Measurements from ENCODE around the gene ADAD2.

ADAD2 gene

DNA sequence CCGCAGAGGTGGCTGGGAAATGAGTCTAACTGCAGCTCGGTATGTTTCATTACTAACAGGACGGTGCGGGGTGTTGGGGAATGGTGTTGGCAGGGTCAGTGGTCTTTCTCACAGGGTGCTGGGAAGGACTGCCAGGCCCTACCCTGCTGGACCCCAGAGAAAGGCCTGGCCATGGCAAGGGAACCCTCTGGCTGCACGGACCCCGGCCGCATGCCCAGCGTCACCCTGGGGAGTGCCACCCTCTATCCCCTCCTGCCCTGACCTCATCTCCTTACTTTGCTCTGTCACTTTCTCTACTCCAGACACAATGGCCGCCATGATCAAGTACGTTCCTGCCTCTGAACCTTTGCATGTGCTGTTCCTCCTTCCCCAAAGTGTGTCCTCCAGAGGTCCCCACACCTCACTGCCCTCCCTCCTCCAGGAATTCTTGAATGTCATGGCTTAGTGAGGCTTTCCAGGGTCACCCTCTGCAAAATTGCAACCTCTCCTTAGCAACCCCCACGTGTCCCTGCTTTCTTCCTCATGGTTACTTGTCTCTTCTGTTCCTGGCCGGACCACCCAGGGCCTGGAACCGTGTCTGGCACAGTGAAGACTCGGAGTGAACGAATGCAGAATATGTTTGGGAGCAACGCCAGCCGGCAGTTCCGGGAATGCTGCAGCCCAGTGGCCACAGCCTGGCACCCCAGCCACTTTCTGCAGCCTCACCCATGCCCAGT, 15.2 kb downstream of the ADAD2 start:
- no peak for DNase-seq (ENCODE audit: low read depth, low spot score)
- Histone ChIP-seq H3K27me3 (ENCODE audit: insufficient read depth, insufficient read length) (no peaks in the 10 kb centered on the region), H3K4me3 (ENCODE audit: insufficient read length, low read depth) (no peak overlapping the region), H3K4me1 (ENCODE audit: insufficient read depth, insufficient read length) (peaks cover 8% of the 10 kb centered on the region), H3K9ac (ENCODE audit: insufficient read length, low read depth) (no peak overlapping the region), H3K36me3 (ENCODE audit: insufficient read depth, insufficient read length, low read length) (no peaks in the 10 kb centered on the region), H3K9me3 (ENCODE audit: insufficient read depth, low read length) (no peaks in the 10 kb centered on the region)
- no peak for TF ChIP-seq YY1 (IDR thresholded peaks at IDR 0.05; ENCODE audit: insufficient read depth, insufficient read length)
- no peak for TF ChIP-seq SUZ12 (IDR thresholded peaks at IDR 0.05; ENCODE audit: extremely low read depth, insufficient read depth, insufficient read length)
- no peak for TF ChIP-seq ZNF274 (IDR thresholded peaks at IDR 0.05; ENCODE audit: low read depth, low read length)

DNA sequence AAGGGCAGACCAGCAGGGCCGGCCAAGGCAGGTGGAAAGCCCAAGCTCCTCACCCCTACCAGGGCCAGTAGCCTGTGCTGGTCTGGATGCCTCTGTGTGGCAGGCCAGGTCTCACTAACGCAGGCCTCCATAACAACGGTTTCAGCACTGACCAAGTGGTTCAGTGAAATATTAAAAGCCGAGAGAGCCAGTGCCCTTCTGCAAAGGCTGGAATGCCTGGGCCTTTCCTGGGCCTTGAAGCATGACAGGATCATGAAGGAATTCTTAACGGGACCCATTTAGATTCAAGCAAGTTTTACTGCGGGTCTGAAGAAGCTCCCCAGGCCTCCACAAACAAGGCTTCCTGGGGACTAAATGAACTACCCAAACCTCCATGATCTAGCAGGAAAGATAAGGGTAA, 16.3 kb downstream of the ADAD2 start:
- H3K4me1 ChIP-seq (ENCODE audit: insufficient read depth, insufficient read length), result peaks cover 8% of the 10 kb centered on the region
- H3K4me3 ChIP-seq (ENCODE audit: insufficient read length, low read depth), result no peak overlapping the region
- no peaks in the 10 kb centered on the region for H3K9me3 ChIP-seq (ENCODE audit: insufficient read depth, low read length)
- H3K36me3 ChIP-seq (ENCODE audit: insufficient read depth, insufficient read length, low read length), result no peaks in the 10 kb centered on the region
- no peak overlapping the region for H3K9ac ChIP-seq (ENCODE audit: insufficient read length, low read depth)
- TF ChIP-seq ZNF274 (IDR thresholded peaks at IDR 0.05; ENCODE audit: low read depth, low read length), result no peak
- no peak for TF ChIP-seq SUZ12 (IDR thresholded peaks at IDR 0.05; ENCODE audit: extremely low read depth, insufficient read depth, insufficient read length)
- TF ChIP-seq YY1 (IDR thresholded peaks at IDR 0.05; ENCODE audit: insufficient read depth, insufficient read length), result no peak
- no peak for DNase-seq (ENCODE audit: low read depth, low spot score)
- H3K27me3 ChIP-seq (ENCODE audit: insufficient read depth, insufficient read length), result no peaks in the 10 kb centered on the region

DNA sequence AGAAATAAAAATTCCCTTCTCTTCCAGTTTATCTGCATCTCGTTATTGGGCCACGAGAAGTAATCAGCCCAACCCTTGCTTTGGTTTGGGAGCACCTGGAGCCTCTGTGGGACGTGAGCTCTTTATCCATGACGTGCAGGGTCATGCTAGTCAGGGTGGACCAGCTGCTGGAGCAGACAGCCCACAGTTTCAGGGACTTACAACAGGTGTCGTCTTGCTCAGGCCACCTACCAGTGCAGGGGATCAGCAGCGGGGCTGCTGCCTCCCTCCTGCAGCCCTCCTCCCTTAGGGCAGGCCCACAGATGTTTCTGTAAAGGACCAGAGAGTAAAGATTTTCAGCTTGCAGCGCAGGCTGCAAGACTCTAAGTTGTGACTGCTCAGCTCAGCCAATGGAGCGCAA, 16.9 kb downstream of the ADAD2 start:
- H3K36me3 ChIP-seq (ENCODE audit: insufficient read depth, insufficient read length, low read length), result no peaks in the 10 kb centered on the region
- H3K4me1 ChIP-seq (ENCODE audit: insufficient read depth, insufficient read length), result peaks cover 8% of the 10 kb centered on the region
- DNase-seq (ENCODE audit: low read depth, low spot score), result no peak
- H3K4me3 ChIP-seq (ENCODE audit: insufficient read length, low read depth), result no peak overlapping the region
- TF ChIP-seq YY1 (IDR thresholded peaks at IDR 0.05; ENCODE audit: insufficient read depth, insufficient read length) (no peak), SUZ12 (IDR thresholded peaks at IDR 0.05; ENCODE audit: extremely low read depth, insufficient read depth, insufficient read length) (no peak), ZNF274 (IDR thresholded peaks at IDR 0.05; ENCODE audit: low read depth, low read length) (no peak)
- H3K9ac ChIP-seq (ENCODE audit: insufficient read length, low read depth), result no peak overlapping the region
- H3K27me3 ChIP-seq (ENCODE audit: insufficient read depth, insufficient read length), result no peaks in the 10 kb centered on the region
- H3K9me3 ChIP-seq (ENCODE audit: insufficient read depth, low read length), result no peaks in the 10 kb centered on the region

DNA sequence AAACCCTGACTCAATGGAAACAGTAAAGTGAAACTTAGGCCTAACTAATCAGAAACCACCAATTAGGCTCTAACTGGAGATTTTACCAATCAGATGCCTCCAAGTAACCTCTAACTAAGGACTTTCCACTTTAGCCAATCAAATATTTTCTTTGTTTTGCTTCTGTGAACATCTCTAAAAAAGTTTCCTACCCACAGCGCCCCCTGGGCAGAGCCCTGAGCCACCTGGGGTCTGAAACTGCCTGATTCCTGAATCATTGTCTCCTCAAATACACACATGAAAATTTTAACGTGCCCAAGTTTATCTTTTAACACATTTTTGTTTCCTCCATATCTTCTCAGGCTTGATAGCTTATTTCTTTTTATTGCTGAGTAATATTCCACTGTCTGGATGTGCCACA, 19.0 kb downstream of the ADAD2 start:
- H3K36me3 ChIP-seq (ENCODE audit: insufficient read depth, insufficient read length, low read length), result no peaks in the 10 kb centered on the region
- DNase-seq (ENCODE audit: low read depth, low spot score), result no peak

DNA sequence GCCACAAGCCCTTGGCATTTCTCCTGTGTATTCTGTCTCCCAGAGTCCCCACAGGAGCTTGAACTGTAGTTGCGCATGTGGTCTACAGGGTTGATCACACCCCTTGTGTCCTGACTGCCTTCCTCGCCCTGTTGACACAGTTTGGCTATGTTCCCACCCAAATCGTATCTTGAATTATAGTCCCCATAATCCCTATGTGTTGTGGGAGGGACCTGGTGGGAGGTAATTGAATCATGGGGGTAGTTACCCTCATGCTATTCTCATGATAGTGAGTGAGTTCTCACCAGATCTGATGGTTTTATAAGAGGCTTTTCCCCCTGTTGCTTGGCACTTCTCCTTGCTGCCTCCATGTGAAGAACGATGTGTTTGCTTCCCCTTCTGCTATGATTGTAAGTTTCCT, 21.2 kb downstream of the ADAD2 start:
- Histone ChIP-seq H3K9ac (ENCODE audit: insufficient read length, low read depth) (no peak overlapping the region), H3K27me3 (ENCODE audit: insufficient read depth, insufficient read length) (no peaks in the 10 kb centered on the region), H3K4me1 (ENCODE audit: insufficient read depth, insufficient read length) (peaks cover 8% of the 10 kb centered on the region), H3K4me3 (ENCODE audit: insufficient read length, low read depth) (no peak overlapping the region), H3K9me3 (ENCODE audit: insufficient read depth, low read length) (no peaks in the 10 kb centered on the region), H3K36me3 (ENCODE audit: insufficient read depth, insufficient read length, low read length) (no peaks in the 10 kb centered on the region)
- TF ChIP-seq YY1 (IDR thresholded peaks at IDR 0.05; ENCODE audit: insufficient read depth, insufficient read length) (no peak), SUZ12 (IDR thresholded peaks at IDR 0.05; ENCODE audit: extremely low read depth, insufficient read depth, insufficient read length) (no peak), ZNF274 (IDR thresholded peaks at IDR 0.05; ENCODE audit: low read depth, low read length) (no peak)
- DNase-seq (ENCODE audit: low read depth, low spot score), result no peak

More for the DNA sequence above, 19.0 kb downstream of the ADAD2 start:
- no peak for TF ChIP-seq SUZ12 (IDR thresholded peaks at IDR 0.05; ENCODE audit: extremely low read depth, insufficient read depth, insufficient read length)
- Histone ChIP-seq H3K27me3 (ENCODE audit: insufficient read depth, insufficient read length) (no peaks in the 10 kb centered on the region), H3K9ac (ENCODE audit: insufficient read length, low read depth) (no peak overlapping the region), H3K9me3 (ENCODE audit: insufficient read depth, low read length) (no peaks in the 10 kb centered on the region), H3K4me3 (ENCODE audit: insufficient read length, low read depth) (no peak overlapping the region), H3K4me1 (ENCODE audit: insufficient read depth, insufficient read length) (peaks cover 8% of the 10 kb centered on the region)

DNA sequence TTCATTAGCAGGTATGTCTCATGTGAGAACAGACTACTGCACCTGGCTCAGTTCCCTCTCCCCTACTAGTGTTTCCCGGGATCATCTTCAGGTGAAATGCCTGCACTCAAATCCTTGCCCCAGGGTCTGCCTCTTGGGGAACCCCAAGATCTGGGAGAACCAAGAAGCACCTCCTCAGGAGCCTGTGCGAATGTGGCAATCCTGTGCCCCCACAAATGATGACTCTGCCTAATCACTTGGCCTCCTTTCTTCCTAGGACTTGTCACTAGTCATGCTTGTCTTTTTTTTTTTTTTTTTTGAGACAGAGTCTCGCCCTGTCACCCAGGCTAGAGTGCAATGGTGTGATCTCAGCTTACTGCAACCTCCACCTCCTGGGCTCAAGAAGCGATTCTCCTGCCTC, 21.7 kb downstream of the ADAD2 start:
- DNase-seq (ENCODE audit: low read depth, low spot score), result no peak
- no peak overlapping the region for H3K9ac ChIP-seq (ENCODE audit: insufficient read length, low read depth)
- H3K36me3 ChIP-seq (ENCODE audit: insufficient read depth, insufficient read length, low read length), result no peaks in the 10 kb centered on the region
- TF ChIP-seq SUZ12 (IDR thresholded peaks at IDR 0.05; ENCODE audit: extremely low read depth, insufficient read depth, insufficient read length), result no peak
- no peak for TF ChIP-seq ZNF274 (IDR thresholded peaks at IDR 0.05; ENCODE audit: low read depth, low read length)
- TF ChIP-seq YY1 (IDR thresholded peaks at IDR 0.05; ENCODE audit: insufficient read depth, insufficient read length), result no peak
- H3K9me3 ChIP-seq (ENCODE audit: insufficient read depth, low read length), result no peaks in the 10 kb centered on the region
- H3K4me3 ChIP-seq (ENCODE audit: insufficient read length, low read depth), result no peak overlapping the region
- peaks cover 8% of the 10 kb centered on the region for H3K4me1 ChIP-seq (ENCODE audit: insufficient read depth, insufficient read length)
- no peaks in the 10 kb centered on the region for H3K27me3 ChIP-seq (ENCODE audit: insufficient read depth, insufficient read length)

DNA sequence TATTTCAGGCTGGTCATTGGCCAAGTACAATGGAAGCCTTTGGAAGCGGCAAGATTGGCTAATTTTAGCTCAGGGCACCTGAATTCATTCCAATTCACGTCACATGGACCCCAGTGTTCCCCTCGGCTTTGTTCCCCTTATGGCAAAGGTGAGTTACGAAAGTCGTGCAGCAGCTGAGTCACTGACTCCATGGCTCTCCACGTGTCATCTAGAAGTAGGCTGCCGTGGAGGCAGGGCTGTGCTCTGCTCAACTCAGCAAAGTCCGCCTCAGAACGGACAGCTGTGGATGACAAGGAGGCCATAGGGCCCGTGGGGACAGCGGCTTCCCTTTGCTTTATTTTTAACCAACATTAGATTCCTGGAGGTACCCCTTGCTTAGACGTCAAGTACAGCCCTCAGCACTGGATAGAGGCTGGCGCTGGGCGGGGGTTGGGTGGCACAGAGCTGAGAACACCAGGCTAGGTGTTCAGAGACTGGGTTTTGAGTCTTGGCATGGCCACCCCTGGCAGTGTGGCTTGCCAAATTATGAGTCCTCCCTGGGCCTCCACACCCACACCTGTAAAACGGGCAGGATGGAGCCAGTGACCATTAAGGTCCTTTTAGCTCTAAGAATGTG, 23.6 kb downstream of the ADAD2 start:
- H3K4me1 ChIP-seq (ENCODE audit: insufficient read depth, insufficient read length), result no peaks in the 10 kb centered on the region

More for the DNA sequence above, 23.6 kb downstream of the ADAD2 start:
- no peak for TF ChIP-seq SUZ12 (IDR thresholded peaks at IDR 0.05; ENCODE audit: extremely low read depth, insufficient read depth, insufficient read length)
- TF ChIP-seq ZNF274 (IDR thresholded peaks at IDR 0.05; ENCODE audit: low read depth, low read length), result no peak
- TF ChIP-seq YY1 (IDR thresholded peaks at IDR 0.05; ENCODE audit: insufficient read depth, insufficient read length), result no peak
- Histone ChIP-seq H3K9me3 (ENCODE audit: insufficient read depth, low read length) (no peaks in the 10 kb centered on the region), H3K36me3 (ENCODE audit: insufficient read depth, insufficient read length, low read length) (no peaks in the 10 kb centered on the region), H3K9ac (ENCODE audit: insufficient read length, low read depth) (no peak overlapping the region), H3K27me3 (ENCODE audit: insufficient read depth, insufficient read length) (no peaks in the 10 kb centered on the region), H3K4me3 (ENCODE audit: insufficient read length, low read depth) (no peak overlapping the region)
- DNase-seq (ENCODE audit: low read depth, low spot score), result no peak

All from NT2/D1 (cell line).